Right renal pelvis (tissue), 4 donors: ENCODE data around the gene DBET. TPM values are rescaled to one million over a fixed set of nuclear protein-coding genes. Genes with fewer than 3 reads are reported as not detected.
"Not testable (repeated sequence)": the region's sequence is repeated elsewhere in the genome, so short reads cannot be mapped to it uniquely, and the experiment has no call there.

Experiments
- DNase-seq, 4 donors: peaks; one replicate each; pipeline ENCODE4 v3.0.0-alpha.2; 2013; ENCODE audit warnings: low read depth in 4 of 4, low spot score in 3 of 4, missing footprints in 1 of 4
- polyA plus RNA-seq, 4 donors: library from polyadenylated mRNA; unstranded; fragments of 120-200 nt; gene quantifications; one replicate each; pipeline ENCODE4 v1.2.1, GENCODE V29; 2013; ENCODE audit not compliant: insufficient read length in 4 of 4

Gene DBET
- polyA plus RNA-seq, 4 donors, result not detected

DNA sequence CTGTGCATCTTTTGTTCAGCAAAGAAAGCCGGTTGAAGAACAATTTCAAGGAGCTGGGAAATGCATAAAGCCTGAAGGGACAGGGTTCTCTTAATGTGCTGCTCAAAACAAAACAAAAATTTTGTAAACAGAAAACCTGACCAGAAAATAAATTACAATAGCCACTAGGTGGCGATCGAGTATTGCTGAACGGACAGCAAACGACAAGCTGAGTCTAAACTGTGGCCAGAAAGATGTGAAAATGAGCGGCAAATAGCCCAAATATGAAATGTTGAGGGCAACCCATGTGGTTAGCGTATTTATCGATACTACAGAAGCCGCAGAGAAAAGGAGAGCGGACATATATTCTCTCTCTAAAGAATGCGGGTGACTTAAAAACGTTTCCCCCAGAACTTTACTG is 16.7 kb upstream of the DBET start:
- not testable (repeated sequence) for DNase-seq

GRCh38 chr4:190049378-190050239 is 14.7 kb upstream of the DBET start:
- DNase-seq, result not testable (repeated sequence)

DNA sequence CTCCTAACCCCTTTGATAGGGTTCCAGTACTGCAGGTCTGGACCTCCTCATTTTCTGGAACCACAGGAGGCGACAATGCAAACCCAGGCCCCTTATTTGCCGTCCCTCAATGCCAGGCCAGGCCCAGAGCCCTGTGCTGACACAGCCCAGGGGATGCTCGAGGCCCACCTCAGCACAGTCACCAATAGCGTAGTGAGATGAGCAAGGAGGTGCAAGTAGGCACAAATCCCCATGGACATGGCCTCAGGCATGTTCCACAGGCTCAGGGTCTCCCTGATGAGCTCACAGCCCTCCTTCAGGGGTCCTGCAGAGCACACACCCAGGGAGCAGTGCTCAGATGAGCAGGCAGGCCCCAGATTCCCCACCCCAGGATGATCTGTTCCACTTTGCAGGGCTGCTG is 5.3 kb upstream of the DBET start:
- DNase-seq, result not testable (repeated sequence)

DNA sequence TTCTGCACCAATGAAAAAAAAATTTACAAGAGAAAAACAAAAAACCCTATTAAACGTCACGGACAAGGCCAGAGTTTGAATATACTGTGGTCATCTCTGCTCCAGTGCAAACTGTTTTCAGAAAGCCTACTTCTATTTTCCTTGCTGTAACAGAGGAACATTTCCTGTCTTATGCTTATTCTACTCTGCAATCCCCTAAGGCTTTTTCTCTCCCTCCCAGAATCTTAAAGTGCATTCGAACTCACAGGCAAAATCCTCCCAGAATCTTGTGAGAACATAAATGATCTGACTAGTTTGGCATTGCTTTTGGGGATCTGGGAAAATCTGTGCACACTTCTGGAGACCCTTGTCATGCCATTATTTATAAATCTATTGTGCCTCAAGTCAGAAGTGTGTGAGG is 503 bp downstream of the DBET start:
- not testable (repeated sequence) for DNase-seq

- DNase-seq, result not testable (repeated sequence)
Observed at GRCh38 chr4:190068351-190068750, 4.0 kb downstream of the DBET start.

DNA sequence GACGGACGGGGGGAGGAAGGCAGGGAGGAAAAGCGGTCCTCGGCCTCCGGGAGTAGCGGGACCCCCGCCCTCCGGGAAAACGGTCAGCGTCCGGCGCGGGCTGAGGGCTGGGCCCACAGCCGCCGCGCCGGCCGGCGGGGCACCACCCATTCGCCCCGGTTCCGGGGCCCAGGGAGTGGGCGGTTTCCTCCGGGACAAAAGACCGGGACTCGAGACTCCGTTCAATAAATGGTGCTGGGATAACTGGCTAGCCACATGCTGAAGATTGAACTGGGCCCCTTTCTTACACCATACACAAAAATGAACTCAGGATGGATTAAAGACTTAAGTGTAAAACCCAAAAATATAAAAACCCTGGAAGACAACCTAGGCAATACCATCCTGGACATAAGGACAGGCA is 28.8 kb downstream of the DBET start:
- not testable (repeated sequence) for DNase-seq

DNA sequence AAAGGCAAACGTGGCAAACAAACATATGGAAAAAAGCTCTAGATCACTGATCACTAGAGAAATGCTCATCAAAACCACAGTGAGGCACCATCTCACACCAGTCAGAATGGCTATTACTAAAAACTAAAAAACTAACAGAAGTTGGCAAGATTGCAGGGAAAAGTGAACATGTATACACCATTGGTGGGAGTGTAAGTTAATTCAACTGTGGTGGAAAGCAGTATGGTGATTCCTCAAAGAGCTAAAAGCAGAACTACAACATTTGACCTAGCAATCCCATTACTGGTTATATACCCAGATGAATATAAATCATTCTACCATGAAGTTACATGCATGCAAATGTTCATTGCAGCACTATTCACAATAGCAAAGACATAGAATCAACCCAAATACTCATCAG is 29.7 kb downstream of the DBET start:
- not testable (repeated sequence) for DNase-seq

GRCh38 chr4:190095335-190095734 is 31.0 kb downstream of the DBET start:
- DNase-seq, result not testable (repeated sequence)

GRCh38 chr4:190099605-190100004 is 35.3 kb downstream of the DBET start:
- DNase-seq, result not testable (repeated sequence)

GRCh38 chr4:190101525-190101924 is 37.2 kb downstream of the DBET start:
- not testable (repeated sequence) for DNase-seq

GRCh38 chr4:190106191-190106590 is 41.9 kb downstream of the DBET start:
- DNase-seq, result not testable (repeated sequence)

GRCh38 chr4:190106611-190107480 is 42.5 kb downstream of the DBET start:
- not testable (repeated sequence) for DNase-seq

DNA sequence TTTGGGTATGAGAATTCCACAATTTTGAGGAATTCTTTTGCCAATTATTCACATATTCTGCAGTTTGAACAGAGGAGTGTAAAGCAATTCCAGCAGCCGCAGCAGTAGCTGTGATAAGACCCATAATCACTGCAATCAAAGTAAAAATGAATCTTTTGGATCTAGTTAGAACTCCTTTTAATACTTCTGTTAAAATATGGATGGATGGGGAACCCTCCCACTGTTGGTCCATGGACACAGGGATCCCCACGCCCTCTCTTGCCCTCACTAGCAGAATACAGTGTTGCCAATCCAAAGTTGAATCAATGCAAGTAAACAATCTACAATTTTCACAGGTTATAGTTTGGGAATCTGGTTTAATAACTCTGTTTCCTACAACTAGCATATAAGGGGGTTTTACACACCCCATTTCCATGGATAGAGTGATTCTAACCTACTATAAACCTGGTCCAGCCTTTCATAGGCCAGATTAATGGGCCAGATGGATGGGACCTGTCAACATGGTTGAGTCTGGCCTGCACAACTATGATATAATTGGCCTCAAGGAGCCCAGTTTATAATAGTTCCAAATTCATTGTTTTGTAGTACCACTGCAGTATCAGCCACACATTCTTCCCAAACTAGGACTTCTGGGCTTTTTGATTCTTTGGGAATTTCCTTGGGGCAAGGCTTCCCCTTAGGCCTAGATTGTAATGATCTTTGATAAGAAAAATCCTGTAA is 43.6 kb downstream of the DBET start:
- DNase-seq, result not testable (repeated sequence)

- not testable (repeated sequence) for DNase-seq
Observed at GRCh38 chr4:190108756-190109155, 44.5 kb downstream of the DBET start.

DNA sequence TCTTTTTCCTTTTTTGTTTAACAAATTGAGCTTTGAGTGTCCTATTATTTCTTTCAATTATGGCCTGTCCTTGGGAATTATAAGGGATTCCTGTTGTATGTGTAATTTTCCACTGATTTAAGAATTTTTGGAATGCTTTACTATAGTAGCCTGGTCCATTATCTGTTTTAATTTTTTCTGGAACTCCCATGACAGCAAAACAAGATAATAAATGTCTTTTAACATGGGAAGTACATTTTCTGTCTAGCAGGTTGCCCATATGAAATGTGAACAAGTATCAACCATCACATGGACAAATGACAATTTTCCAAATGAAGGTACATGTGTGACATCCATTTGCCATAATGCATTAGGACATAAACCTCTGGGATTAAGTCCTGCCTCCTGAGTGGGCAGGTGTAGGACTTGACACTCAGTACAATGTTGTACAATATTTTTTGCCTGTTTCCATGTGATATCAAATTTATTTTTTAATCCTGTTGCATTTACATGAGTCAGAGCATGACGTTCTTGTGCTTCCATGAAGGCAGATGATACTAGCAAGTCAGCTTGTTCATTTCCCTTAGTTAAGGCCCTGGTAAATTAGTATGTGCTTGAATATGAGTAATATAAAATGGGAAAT is 45.2 kb downstream of the DBET start:
- not testable (repeated sequence) for DNase-seq

DNA sequence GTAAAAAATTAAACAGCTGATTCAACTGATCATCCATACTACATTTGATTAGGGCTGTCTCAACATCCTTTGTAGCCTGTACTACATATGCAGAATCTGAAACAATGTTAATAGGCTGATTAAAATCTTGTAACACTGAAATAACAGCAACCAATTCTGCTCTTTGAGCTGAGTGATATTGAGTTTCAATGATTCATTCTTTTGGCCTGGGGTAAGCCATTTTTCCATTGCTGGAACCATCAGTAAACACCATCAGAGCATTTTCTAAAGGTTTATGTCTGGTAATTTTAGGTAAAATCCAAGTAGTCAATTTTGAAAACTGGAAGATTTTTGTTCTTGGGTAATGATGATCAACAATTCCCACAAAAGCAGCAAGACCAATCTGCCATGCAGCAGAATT is 45.7 kb downstream of the DBET start:
- not testable (repeated sequence) for DNase-seq

GRCh38 chr4:190110570-190111295 is 46.4 kb downstream of the DBET start:
- not testable (repeated sequence) for DNase-seq

- DNase-seq, result not testable (repeated sequence)
Observed at GRCh38 chr4:190112879-190113278, 48.6 kb downstream of the DBET start.

DNA sequence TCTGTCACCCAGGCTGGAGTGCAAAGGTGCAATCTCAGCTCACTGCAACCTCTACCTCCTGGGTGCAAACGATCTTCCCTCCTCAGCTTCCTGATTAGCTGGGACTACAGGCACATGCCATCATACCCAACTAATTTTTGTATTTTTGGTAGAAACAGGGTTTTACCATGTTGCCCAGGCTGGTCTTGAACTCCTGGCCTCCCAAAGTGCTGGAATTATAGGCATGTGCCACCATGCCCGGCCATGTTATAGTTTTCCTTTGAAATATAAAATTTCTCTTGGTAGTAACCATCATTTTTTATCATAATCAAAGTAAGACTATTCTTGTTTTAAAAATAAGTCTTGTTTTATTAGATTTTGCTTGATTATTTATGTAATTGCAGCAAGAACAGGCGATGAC is 50.7 kb downstream of the DBET start:
- not testable (repeated sequence) for DNase-seq
